Uterus (tissue), 4 donors: Measurements from ENCODE around the gene EFCAB7. TPM values are rescaled to one million over a fixed set of nuclear protein-coding genes. Genes with fewer than 3 reads are reported as not detected.

Experiments used
- DNase-seq, 2 donors: peaks; one replicate each; pipeline ENCODE4 v3.0.0-alpha.2; 2019 to 2020
- H3K27ac ChIP-seq, 2 donors: fragments of 200-600 bp; sonication (generic); 1 replicate in 1 of 2; 2 replicates in 1 of 2; pipeline ENCODE4 v1.5.1; 2016 to 2018
- H3K27me3 ChIP-seq, 2 donors: fragments of 200-600 bp; sonication (generic); one replicate each; pipeline ENCODE4 v1.5.1; 2018 to 2019; ENCODE audit warnings: control low read depth in 1 of 2
- H3K36me3 ChIP-seq, 2 donors: fragments of 200-600 bp; sonication (generic); one replicate each; pipeline ENCODE4 v1.5.1; 2019; ENCODE audit warnings: control low read depth in 1 of 2
- H3K4me1 ChIP-seq, 2 donors: fragments of 200-600 bp; sonication (generic); one replicate each; pipeline ENCODE4 v1.5.1; 2018 to 2019; ENCODE audit warnings: control low read depth in 1 of 2
- H3K4me3 ChIP-seq, 2 donors: fragments of 200-600 bp; sonication (generic); 1 replicate in 1 of 2; 2 replicates in 1 of 2; pipeline ENCODE4 v1.5.1; 2018 to 2019; ENCODE audit warnings: mild to moderate bottlenecking in 1 of 2
- H3K9me3 ChIP-seq, 2 donors: fragments of 200-600 bp; sonication (generic); one replicate each; pipeline ENCODE4 v1.5.1; 2019; ENCODE audit warnings: control low read depth in 1 of 2
- POLR2A ChIP-seq, 2 donors: fragments of 450-650 bp; IDR thresholded peaks; one replicate each; pipeline ENCODE4 v1.6.1; 2016; ENCODE audit warnings: antibody characterized with exemption in 2 of 2, mild to moderate bottlenecking in 1 of 2, moderate library complexity in 1 of 2
- intact Hi-C: fragments of 100-400 bp; cut with DNase I; formaldehyde crosslinking; loops from one replicate; pipeline ENCODE4 v1.15.1; 2023; ENCODE audit warnings: low total_unique reads
- total RNA-seq, 4 donors: library from RNA; depleted of rRNA in 3 of 4; stranded (reverse); fragments of >200 nt in 3 of 4; gene quantifications; one replicate each; pipeline versions ENCODE4 v1.1.0 to v1.2.4, GENCODE V29; 2014 to 2023
- TF ChIP-seq, protein P1 (sequence below), 4 experiments: fragments of 200-600 bp in 2 of 4; fragments of 450-650 bp in 2 of 4; sonication (generic) in 2 of 4; IDR thresholded peaks; one replicate each; pipeline ENCODE4 v1.5.1; 2016 to 2019; ENCODE audit warnings: antibody characterized with exemption in 4 of 4, mild to moderate bottlenecking in 2 of 4, moderate library complexity in 1 of 4
- donor health status: DM: yes; HTN: yes; CAD: no.

EFCAB7 gene
- total RNA-seq, 4 donors from 2014 or later, result 2.8 to 29.9 (median 10.0) TPM

DNA sequence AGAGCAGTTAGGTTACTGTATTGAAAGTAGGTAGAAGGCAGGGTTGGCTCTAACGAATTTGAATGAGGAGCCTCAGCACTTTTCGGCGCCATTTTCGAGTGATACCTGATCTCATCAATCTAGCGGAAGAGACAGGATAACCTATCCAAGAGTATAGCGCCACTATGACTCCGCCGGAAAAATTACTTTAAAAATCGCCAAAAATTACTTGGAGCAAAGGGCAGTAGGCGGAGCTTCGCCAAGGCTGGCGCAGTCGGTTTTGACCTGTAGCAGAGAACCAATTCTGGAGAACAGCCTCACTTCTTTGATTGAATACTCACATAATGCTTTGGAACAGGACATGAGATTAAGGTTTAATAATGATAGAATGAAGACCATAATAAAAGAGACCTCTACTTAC lies 25.6 kb downstream of the EFCAB7 start:
- Histone ChIP-seq H3K9me3 (no peaks in the 10 kb centered on the region), H3K4me1 (no peaks in the 10 kb centered on the region), H3K27ac (no peak overlapping the region), H3K36me3 (no peaks in the 10 kb centered on the region), H3K27me3 (no peaks in the 10 kb centered on the region), H3K4me3 (no peak overlapping the region)
- no peak for DNase-seq
- TF ChIP-seq POLR2A (IDR thresholded peaks at IDR 0.05), result no peak
- TF ChIP-seq, protein P1, sequence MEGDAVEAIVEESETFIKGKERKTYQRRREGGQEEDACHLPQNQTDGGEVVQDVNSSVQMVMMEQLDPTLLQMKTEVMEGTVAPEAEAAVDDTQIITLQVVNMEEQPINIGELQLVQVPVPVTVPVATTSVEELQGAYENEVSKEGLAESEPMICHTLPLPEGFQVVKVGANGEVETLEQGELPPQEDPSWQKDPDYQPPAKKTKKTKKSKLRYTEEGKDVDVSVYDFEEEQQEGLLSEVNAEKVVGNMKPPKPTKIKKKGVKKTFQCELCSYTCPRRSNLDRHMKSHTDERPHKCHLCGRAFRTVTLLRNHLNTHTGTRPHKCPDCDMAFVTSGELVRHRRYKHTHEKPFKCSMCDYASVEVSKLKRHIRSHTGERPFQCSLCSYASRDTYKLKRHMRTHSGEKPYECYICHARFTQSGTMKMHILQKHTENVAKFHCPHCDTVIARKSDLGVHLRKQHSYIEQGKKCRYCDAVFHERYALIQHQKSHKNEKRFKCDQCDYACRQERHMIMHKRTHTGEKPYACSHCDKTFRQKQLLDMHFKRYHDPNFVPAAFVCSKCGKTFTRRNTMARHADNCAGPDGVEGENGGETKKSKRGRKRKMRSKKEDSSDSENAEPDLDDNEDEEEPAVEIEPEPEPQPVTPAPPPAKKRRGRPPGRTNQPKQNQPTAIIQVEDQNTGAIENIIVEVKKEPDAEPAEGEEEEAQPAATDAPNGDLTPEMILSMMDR (IDR thresholded peaks at IDR 0.05), result no peak
- intact Hi-C loops, result no loop called here

DNA sequence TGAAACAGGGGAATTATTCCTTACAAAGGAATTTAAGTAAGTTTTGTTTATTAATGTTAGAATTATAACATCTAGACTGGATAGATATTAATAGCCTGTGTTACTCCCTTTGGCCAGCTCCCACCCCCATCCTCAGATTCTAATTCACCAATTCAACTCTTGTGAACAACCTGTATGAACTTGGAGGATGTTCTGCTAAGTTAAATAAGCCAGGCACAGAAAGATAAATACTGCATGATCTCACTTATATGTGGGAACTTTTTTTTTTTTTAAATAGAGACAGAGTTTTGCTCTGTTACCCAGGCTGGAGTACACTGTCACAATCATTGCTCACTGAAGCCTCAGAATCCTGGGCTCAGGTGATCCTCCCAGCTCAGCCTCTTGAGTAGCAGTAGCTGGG lies 32.2 kb downstream of the EFCAB7 start:
- no peaks in the 10 kb centered on the region for H3K9me3 ChIP-seq
- H3K27ac ChIP-seq, result no peak overlapping the region
- no peaks in the 10 kb centered on the region for H3K36me3 ChIP-seq
- TF ChIP-seq, protein P1 (IDR thresholded peaks at IDR 0.05), result no peak
- TF ChIP-seq POLR2A (IDR thresholded peaks at IDR 0.05), result no peak
- no peaks in the 10 kb centered on the region for H3K27me3 ChIP-seq
- intact Hi-C loops, result no loop called here
- H3K4me3 ChIP-seq, result no peak overlapping the region
- H3K4me1 ChIP-seq, result no peaks in the 10 kb centered on the region
- DNase-seq, result no peak

DNA sequence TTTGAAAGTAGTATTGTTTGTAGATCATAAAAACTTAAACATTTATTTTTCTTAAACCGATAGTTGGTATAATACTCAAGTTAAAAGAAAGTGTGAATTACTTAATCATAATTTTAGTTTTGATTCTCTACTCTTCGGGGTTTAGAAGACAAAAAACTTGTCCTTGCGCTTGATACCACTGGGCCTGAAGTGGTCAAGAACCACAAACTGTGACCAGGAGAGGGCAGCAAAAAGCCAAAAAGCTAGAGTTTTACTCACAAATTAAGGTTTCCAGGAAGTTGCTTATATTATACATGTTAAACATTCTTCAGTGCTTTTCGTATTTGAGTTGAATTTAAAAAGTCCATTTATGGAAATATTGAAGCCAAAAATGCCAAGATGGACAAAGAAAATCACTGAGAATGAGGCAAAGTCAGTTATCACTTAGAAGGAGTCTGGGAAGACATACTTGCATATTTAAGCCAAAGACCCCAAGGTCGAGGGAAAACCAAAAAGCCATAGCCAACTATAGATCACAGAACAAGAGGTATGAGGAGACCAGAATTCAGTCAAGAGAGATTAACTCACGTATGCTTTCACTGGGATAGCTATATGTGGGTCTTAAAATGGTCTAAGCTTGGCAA lies 34.2 kb downstream of the EFCAB7 start:
- TF ChIP-seq, protein P1 (IDR thresholded peaks at IDR 0.05), result peak in 1 of 4 experiments; percentile 19
- TF ChIP-seq POLR2A (IDR thresholded peaks at IDR 0.05), result no peak
- Histone ChIP-seq H3K4me1 (no peaks in the 10 kb centered on the region), H3K27me3 (no peaks in the 10 kb centered on the region), H3K9me3 (no peaks in the 10 kb centered on the region), H3K36me3 (no peaks in the 10 kb centered on the region), H3K4me3 (no peak overlapping the region), H3K27ac (no peak overlapping the region)
- intact Hi-C loops, result no loop called here
- no peak for DNase-seq

DNA sequence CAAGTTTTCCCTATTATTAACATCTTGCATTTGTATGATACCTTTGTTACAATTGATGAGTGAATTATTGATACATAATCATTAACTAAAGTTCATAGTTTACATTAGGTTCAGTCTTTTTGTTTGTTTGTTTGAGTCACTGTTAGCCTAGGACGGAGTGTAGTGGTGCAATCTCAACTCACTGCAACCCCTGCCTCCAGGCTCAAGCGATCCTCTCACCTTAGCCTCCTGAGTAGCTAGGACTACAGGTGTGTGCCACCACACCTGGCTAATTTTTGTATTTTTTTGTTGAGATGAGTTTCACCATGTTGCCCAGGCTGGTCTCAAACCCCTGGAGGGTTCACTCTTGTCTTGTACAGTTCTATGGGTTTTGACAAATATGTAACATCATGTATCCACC lies 36.0 kb downstream of the EFCAB7 start:
- Histone ChIP-seq H3K27me3 (no peaks in the 10 kb centered on the region), H3K4me3 (no peak overlapping the region), H3K36me3 (no peaks in the 10 kb centered on the region), H3K27ac (no peak overlapping the region), H3K9me3 (no peaks in the 10 kb centered on the region), H3K4me1 (no peaks in the 10 kb centered on the region)
- intact Hi-C loops, result no loop called here
- TF ChIP-seq, protein P1 (IDR thresholded peaks at IDR 0.05), result no peak
- no peak for DNase-seq

DNA sequence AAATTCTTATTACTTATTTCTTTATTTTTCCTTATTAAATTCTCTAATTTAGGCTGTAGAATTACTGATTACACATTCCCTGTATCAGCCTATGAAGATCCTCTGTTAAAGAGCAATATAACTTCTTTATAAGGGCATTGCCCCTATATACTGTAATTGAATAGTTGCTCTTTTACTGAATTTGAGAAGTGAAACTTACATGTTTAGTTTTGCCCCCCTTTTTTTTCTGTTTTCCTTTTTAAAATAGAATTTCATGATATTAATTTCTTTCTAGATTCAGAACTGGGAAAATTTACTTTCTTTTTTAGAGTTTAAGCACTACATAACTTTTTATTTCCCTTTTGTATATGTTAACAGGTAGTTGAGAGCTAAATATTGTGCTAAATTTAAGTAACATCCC lies 40.4 kb downstream of the EFCAB7 start:
- no peaks in the 10 kb centered on the region for H3K36me3 ChIP-seq
- H3K27ac ChIP-seq, result no peak overlapping the region
- no peak overlapping the region for H3K4me3 ChIP-seq
- H3K9me3 ChIP-seq, result no peaks in the 10 kb centered on the region
- DNase-seq, result no peak
- intact Hi-C loops, result no loop called here
- no peaks in the 10 kb centered on the region for H3K4me1 ChIP-seq
- no peaks in the 10 kb centered on the region for H3K27me3 ChIP-seq
- TF ChIP-seq, protein P1 (IDR thresholded peaks at IDR 0.05), result no peak
